Keratinocyte (primary cell): ENCODE results near the gene GNB1.

Experiments
- CTCF ChIP-seq, 3 experiments: IDR thresholded peaks in 1 of 3; conservative IDR thresholded peaks in 1 of 3; optimal IDR thresholded peaks in 1 of 3; 2 replicates in 2 of 3; 3 replicates in 1 of 3; pipeline versions ENCODE3 to v1.5.1; 2011; ENCODE audit warnings: low read length in 3 of 3, mild to moderate bottlenecking in 3 of 3, moderate library complexity in 2 of 3, control low read depth in 1 of 3, inconsistent platforms in 1 of 3; ENCODE audit not compliant: insufficient read depth in 2 of 3; ENCODE audit errors: extremely low read depth in 1 of 3
- EZH2 ChIP-seq: IDR thresholded peaks from one replicate; pipeline ENCODE4 v1.6.1; 2012; ENCODE audit warnings: inconsistent platforms, mild to moderate bottlenecking, low read length, moderate library complexity

- TF ChIP-seq CTCF (optimal IDR thresholded peaks at IDR 0.05 in 1 of 3, IDR thresholded peaks at IDR 0.05 in 1 of 3, conservative IDR thresholded peaks at IDR 0.05 in 1 of 3; ENCODE audit: extremely low read depth in 1 of 3, insufficient read depth in 2 of 3, low read length in 3 of 3) (no peak), EZH2 (no peak)
Observed at GRCh38 chr1:1889847-1890505, 911 bp downstream of the GNB1 start.
